Transverse colon (tissue), 4 donors: ENCODE measurements around the gene CALML3.

Experiments used
- EP300 ChIP-seq: sonication (generic); formaldehyde crosslinking; IDR thresholded peaks from one replicate; pipeline ENCODE4 v1.6.1; 2017; ENCODE audit warnings: antibody characterized with exemption, low read depth
- POLR2A ChIP-seq: fragments of 450-650 bp; IDR thresholded peaks from one replicate; pipeline ENCODE4 v1.6.1; 2016; ENCODE audit warnings: antibody characterized with exemption, mild to moderate bottlenecking, moderate library complexity
- POLR2AphosphoS5 ChIP-seq, 3 donors: sonication (generic); formaldehyde crosslinking; IDR thresholded peaks; one replicate each; pipeline ENCODE4 v1.6.1; 2016; ENCODE audit warnings: antibody characterized with exemption in 3 of 3
- TF ChIP-seq, protein P1 (sequence below), 5 experiments: fragments of 200-600 bp in 3 of 5; fragments of 450-650 bp in 2 of 5; sonication (generic) in 3 of 5; IDR thresholded peaks; 1 replicate in 2 of 5; 2 replicates in 3 of 5; pipeline ENCODE4 v1.5.1; 2016 to 2017; ENCODE audit warnings: antibody characterized with exemption in 5 of 5, inconsistent platforms in 3 of 5, mild to moderate bottlenecking in 2 of 5, moderate library complexity in 1 of 5

DNA sequence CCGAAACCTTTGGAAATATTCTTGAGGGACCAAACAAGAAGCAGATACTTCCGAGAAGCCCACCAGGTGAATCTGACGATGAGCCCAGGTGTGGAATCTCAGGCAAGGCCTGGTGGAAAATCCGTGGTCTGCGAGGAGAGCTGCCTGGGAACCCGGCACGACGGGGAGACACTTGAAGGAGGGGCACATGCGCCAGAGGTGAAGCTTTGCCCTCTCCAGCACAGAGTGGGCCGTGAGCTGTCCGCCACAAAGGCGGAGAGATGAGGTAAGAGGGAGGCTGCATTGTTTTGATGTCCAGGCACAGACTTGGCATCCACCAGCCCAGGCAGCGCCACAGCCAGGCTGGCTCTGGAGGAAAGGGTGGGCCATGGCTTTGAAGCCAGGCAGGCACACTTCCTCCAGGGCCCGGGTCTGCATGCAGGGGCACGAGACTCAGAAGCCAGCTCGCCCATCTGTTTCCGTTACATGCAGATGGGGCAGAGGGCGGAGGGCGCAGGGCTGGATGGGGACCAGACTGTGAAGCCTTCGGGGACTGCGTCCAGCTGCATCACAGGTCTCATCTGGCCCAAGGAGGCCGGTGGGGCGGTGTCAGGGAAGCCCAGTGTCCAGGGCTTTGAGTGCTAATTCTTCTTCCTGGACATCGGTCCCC, 45.4 kb downstream of the CALML3 start:
- TF ChIP-seq POLR2A (no peak), EP300 (no peak), POLR2AphosphoS5 (IDR thresholded peaks at IDR 0.05) (no peak)
- TF ChIP-seq, protein P1, sequence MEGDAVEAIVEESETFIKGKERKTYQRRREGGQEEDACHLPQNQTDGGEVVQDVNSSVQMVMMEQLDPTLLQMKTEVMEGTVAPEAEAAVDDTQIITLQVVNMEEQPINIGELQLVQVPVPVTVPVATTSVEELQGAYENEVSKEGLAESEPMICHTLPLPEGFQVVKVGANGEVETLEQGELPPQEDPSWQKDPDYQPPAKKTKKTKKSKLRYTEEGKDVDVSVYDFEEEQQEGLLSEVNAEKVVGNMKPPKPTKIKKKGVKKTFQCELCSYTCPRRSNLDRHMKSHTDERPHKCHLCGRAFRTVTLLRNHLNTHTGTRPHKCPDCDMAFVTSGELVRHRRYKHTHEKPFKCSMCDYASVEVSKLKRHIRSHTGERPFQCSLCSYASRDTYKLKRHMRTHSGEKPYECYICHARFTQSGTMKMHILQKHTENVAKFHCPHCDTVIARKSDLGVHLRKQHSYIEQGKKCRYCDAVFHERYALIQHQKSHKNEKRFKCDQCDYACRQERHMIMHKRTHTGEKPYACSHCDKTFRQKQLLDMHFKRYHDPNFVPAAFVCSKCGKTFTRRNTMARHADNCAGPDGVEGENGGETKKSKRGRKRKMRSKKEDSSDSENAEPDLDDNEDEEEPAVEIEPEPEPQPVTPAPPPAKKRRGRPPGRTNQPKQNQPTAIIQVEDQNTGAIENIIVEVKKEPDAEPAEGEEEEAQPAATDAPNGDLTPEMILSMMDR (IDR thresholded peaks at IDR 0.05), result no peak
